Measurements from ENCODE around the gene ANXA1. TPM values are rescaled to one million over a fixed set of nuclear protein-coding genes. Genes with fewer than 3 reads are reported as not detected.
"Not testable (repeated sequence)": the region's sequence is repeated elsewhere in the genome, so short reads cannot be mapped to it uniquely, and the experiment has no call there.

The ANXA1 gene, protein sequence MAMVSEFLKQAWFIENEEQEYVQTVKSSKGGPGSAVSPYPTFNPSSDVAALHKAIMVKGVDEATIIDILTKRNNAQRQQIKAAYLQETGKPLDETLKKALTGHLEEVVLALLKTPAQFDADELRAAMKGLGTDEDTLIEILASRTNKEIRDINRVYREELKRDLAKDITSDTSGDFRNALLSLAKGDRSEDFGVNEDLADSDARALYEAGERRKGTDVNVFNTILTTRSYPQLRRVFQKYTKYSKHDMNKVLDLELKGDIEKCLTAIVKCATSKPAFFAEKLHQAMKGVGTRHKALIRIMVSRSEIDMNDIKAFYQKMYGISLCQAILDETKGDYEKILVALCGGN
- 1,115 TPM for polyA plus RNA-seq (2013, experiment 1 of 2)
- 973 TPM for polyA plus RNA-seq (2013, experiment 2 of 2)

DNA sequence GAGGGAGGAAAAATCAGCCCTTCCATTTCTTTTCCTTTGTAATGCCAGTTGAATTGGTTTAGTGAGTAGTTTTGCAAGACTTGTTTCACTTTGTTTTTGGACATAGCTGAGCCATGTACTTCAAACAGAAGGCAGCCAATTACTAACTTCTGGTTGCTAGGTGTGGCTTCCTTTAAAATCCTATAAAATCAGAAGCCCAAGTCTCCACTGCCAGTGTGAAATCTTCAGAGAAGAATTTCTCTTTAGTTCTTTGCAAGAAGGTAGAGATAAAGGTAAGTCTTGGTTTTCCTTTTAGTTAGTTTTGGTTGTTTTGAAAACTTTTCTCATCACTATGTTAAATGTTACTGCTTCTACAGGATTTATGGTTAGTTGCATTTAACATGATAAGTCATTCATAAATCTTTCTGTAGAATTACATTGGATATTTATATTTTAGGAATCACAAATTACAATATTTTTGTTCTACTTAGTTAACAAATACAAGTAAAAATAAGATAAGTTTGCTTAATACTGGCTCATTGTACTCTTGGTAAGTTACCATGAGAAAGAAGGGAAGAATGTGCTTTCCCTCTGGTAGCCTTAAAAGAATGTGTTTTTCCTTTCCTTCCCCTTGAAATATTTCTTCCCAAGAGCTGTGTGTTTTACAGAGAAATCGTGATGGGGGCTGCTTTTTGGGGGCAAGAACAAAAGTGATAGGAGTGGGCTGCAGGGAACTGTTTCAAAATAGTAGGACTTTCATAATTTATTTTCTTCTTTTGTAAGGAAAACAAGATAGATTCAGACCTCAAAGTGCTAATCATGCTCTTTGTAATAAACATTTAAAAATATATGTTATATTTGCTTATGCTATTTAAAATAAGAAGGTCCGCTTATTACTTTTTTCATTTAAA lies at the start of gene ANXA1:
TSS of gene ANXA1 (plus strand) at position 213 of the 890 bp plus-strand sequence. CDS start 6,671 bp downstream, outside the sequence.
- WGBS, 2 experiments (ENCODE audit: insufficient coverage in 2 of 2): no CpG with 5 or more reads among the region's 2 CpGs
- peak within 1 kb of the TSS; percentile 95 for H3K27ac ChIP-seq (ENCODE audit: low read depth, low read length, severe bottlenecking)
- H3K4me1 ChIP-seq (ENCODE audit: control insufficient read depth, insufficient read depth, low read length, poor library complexity, severe bottlenecking): peaks cover 23% of the 10 kb centered on the region
- no peaks in the 10 kb centered on the region for H3K9me3 ChIP-seq (ENCODE audit: control insufficient read depth, low read length)
- H3K36me3 ChIP-seq (ENCODE audit: control insufficient read depth, insufficient read depth, low read length): peaks cover 20% of the 10 kb centered on the region
- H3K4me3 ChIP-seq (ENCODE audit: extremely low read depth, insufficient read depth, low read length, poor library complexity, severe bottlenecking): peak within 1 kb of the TSS; percentile 72

DNA sequence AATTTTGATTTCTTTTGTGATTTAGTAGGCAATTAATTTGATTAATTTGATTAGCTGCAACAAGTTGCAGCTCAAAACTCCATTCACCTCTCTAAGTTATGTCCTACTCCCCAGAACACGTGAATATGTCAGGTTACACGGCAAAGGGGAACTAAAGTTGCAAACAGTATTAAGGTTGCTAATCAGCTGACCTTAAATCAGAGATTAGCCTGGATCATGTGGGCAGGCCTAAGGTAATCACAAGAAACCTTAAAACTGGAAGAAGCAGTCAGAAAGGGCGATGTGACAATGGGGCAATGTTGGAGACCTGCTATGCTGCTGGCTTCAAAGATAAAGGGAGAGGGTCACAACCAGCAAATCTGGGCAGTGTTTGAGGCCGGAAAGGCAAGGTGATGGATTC lies 47.3 kb upstream of the ANXA1 start:
- WGBS, 2 experiments (ENCODE audit: insufficient coverage in 2 of 2): 86 to 89% methylated on average over 3 to 4 of the region's 4 CpGs
- H3K4me1 ChIP-seq (ENCODE audit: control insufficient read depth, insufficient read depth, low read length, poor library complexity, severe bottlenecking): no peaks in the 10 kb centered on the region
- H3K4me3 ChIP-seq (ENCODE audit: extremely low read depth, insufficient read depth, low read length, poor library complexity, severe bottlenecking): no peak overlapping the region
- H3K27ac ChIP-seq (ENCODE audit: low read depth, low read length, severe bottlenecking): no peak overlapping the region
- H3K9me3 ChIP-seq (ENCODE audit: control insufficient read depth, low read length): no peaks in the 10 kb centered on the region
- H3K36me3 ChIP-seq (ENCODE audit: control insufficient read depth, insufficient read depth, low read length): no peaks in the 10 kb centered on the region

DNA sequence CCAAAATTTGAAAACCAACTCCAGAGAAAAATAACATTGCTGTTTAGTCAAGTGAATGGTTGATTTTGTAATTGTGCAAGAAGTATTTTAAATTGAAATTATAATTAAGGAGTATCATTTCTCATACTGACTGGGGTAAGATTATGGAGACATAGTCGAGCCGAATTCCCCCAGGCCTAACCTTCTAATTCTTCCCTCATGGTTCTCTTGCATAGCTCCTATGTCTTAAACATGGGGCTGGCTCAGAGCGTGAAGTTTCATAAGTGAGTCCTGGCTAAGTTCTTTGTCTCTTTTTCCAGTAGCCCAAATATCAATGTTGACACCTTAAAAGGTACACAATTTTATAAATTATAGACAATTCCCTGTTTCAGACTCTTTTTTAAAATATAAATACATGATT lies 46.7 kb upstream of the ANXA1 start:
- Histone ChIP-seq H3K4me3 (ENCODE audit: extremely low read depth, insufficient read depth, low read length, poor library complexity, severe bottlenecking) (no peak overlapping the region), H3K9me3 (ENCODE audit: control insufficient read depth, low read length) (no peaks in the 10 kb centered on the region), H3K36me3 (ENCODE audit: control insufficient read depth, insufficient read depth, low read length) (no peaks in the 10 kb centered on the region), H3K4me1 (ENCODE audit: control insufficient read depth, insufficient read depth, low read length, poor library complexity, severe bottlenecking) (no peaks in the 10 kb centered on the region), H3K27ac (ENCODE audit: low read depth, low read length, severe bottlenecking) (no peak overlapping the region)
- 88% methylated on average over 3 of the region's 3 CpGs; no CpG with 5 or more reads in 1 of the 2 experiments for WGBS, 2 experiments (ENCODE audit: insufficient coverage in 2 of 2)

DNA sequence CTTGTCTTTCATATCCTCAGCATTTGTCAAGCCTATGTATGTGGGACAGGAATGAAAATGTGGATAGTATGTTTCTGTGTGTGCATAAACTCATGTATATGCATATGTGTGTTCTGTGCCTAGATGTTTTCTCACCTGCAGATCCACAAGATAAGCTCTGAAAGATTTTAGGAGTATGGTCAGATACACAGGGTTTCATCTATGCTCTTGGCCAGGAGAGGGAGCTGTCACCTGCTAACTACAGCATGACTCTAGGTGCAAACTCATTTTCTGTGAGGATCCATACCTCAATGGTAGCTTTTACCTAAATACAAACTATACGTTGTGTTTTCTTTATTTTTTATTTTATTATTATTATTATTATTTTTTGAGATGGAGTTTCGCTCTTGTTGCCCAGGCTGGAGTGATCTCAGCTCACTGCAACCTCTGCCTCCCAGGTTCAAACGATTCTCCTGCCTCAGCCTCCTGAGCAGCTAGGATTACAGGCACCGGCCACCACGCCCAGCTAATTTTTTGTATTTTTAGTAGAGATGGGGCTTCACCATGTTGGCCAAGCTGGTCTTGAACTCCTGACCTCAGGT lies 44.1 kb upstream of the ANXA1 start:
- not testable (repeated sequence) for H3K36me3 ChIP-seq (ENCODE audit: control insufficient read depth, insufficient read depth, low read length); H3K4me1 ChIP-seq (ENCODE audit: control insufficient read depth, insufficient read depth, low read length, poor library complexity, severe bottlenecking); H3K4me3 ChIP-seq (ENCODE audit: extremely low read depth, insufficient read depth, low read length, poor library complexity, severe bottlenecking); H3K9me3 ChIP-seq (ENCODE audit: control insufficient read depth, low read length); H3K27ac ChIP-seq (ENCODE audit: low read depth, low read length, severe bottlenecking)
- WGBS, 2 experiments (ENCODE audit: insufficient coverage in 2 of 2): no CpG with 5 or more reads among the region's 5 CpGs

DNA sequence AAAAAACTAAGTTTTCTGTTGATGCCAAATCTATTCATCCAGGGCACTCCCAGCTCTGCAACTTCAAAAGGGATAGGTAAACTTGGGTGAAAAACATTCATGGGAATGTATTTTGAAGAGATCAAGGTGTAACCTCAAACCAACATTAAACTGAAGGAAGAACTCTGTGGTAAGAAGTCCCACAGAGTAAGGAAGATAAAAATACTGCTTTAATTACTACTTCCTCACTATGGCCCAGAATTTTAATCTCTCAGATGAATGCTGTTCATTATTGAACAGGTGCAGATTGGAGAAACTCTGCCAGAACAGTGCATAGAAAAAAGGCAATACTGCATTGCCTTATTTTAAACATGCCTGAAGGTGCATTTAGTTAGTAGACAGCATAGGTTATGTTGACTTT lies 37.6 kb upstream of the ANXA1 start:
- Histone ChIP-seq H3K4me1 (ENCODE audit: control insufficient read depth, insufficient read depth, low read length, poor library complexity, severe bottlenecking) (peaks cover 6% of the 10 kb centered on the region), H3K9me3 (ENCODE audit: control insufficient read depth, low read length) (no peaks in the 10 kb centered on the region), H3K27ac (ENCODE audit: low read depth, low read length, severe bottlenecking) (no peak overlapping the region), H3K36me3 (ENCODE audit: control insufficient read depth, insufficient read depth, low read length) (no peaks in the 10 kb centered on the region), H3K4me3 (ENCODE audit: extremely low read depth, insufficient read depth, low read length, poor library complexity, severe bottlenecking) (no peak overlapping the region)

DNA sequence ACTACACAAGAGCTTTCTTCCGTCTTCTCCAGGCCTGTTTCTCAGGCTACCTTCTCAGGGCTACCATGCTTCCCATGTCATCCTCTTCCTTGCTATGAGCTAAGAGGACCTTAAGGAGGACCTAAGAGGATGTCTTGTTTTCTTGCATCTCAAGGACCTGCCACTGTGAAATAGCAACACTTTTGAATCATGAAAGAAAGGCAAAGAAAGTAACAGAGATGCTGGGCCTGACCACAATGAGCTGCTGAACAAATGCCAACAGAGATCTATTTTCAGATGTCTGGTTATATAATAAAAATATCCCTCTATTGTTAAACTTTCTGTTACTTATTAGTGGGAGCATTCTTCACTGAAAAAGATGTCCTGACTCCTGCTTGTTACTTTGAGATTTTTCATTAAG lies 36.7 kb upstream of the ANXA1 start:
- Histone ChIP-seq H3K4me1 (ENCODE audit: control insufficient read depth, insufficient read depth, low read length, poor library complexity, severe bottlenecking) (peaks cover 6% of the 10 kb centered on the region), H3K4me3 (ENCODE audit: extremely low read depth, insufficient read depth, low read length, poor library complexity, severe bottlenecking) (no peak overlapping the region), H3K36me3 (ENCODE audit: control insufficient read depth, insufficient read depth, low read length) (no peaks in the 10 kb centered on the region), H3K27ac (ENCODE audit: low read depth, low read length, severe bottlenecking) (no peak overlapping the region), H3K9me3 (ENCODE audit: control insufficient read depth, low read length) (no peaks in the 10 kb centered on the region)
- WGBS, 2 experiments (ENCODE audit: insufficient coverage in 2 of 2): 89 to 100% methylated on average over 1 of the region's 1 CpG

DNA sequence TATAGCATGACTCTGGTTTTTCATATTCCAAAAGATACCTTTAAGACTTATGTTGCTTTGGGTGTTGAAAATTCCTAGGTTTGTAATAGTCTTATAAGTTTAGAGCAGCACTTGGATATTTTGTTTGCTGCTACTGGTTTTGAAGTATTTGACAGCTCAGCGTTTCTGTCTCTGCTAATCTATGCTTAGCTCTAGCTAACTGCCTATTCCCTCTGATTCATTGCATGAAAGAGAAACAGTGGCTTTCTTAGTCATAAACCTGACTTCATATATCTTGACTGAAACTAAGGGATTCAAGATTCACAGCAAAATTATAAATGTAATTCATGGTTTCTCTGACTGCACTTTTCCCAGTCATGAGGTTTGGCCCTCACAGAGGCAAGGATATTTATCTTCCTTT lies 35.6 kb upstream of the ANXA1 start:
- Histone ChIP-seq H3K4me1 (ENCODE audit: control insufficient read depth, insufficient read depth, low read length, poor library complexity, severe bottlenecking) (peaks cover 6% of the 10 kb centered on the region), H3K4me3 (ENCODE audit: extremely low read depth, insufficient read depth, low read length, poor library complexity, severe bottlenecking) (no peak overlapping the region), H3K27ac (ENCODE audit: low read depth, low read length, severe bottlenecking) (no peak overlapping the region), H3K9me3 (ENCODE audit: control insufficient read depth, low read length) (no peaks in the 10 kb centered on the region), H3K36me3 (ENCODE audit: control insufficient read depth, insufficient read depth, low read length) (no peaks in the 10 kb centered on the region)
- no CpG with 5 or more reads among the region's 1 CpG for WGBS, 2 experiments (ENCODE audit: insufficient coverage in 2 of 2)

DNA sequence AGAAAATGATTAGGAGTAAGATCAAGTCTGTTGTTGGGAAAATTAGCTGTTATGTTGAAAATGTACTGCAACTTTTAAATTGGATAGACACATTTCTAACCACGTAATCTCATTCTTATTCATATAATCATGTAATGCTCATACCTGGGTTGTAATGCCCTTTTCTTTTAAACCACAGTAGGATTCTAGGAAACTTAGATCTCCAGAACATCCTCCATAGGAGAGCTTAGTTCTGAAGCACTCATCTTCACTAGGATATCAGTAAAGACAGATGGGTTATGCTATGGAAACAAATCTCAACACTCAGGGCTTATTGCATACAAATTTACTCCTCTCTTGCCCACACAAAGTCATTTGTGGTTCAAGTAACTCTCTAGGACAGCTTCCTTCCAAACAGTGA lies 34.8 kb upstream of the ANXA1 start:
- WGBS, 2 experiments (ENCODE audit: insufficient coverage in 2 of 2): no CpG with 5 or more reads among the region's 1 CpG
- H3K4me3 ChIP-seq (ENCODE audit: extremely low read depth, insufficient read depth, low read length, poor library complexity, severe bottlenecking): no peak overlapping the region
- H3K4me1 ChIP-seq (ENCODE audit: control insufficient read depth, insufficient read depth, low read length, poor library complexity, severe bottlenecking): peaks cover 6% of the 10 kb centered on the region
- no peaks in the 10 kb centered on the region for H3K9me3 ChIP-seq (ENCODE audit: control insufficient read depth, low read length)
- H3K27ac ChIP-seq (ENCODE audit: low read depth, low read length, severe bottlenecking): no peak overlapping the region
- H3K36me3 ChIP-seq (ENCODE audit: control insufficient read depth, insufficient read depth, low read length): no peaks in the 10 kb centered on the region

DNA sequence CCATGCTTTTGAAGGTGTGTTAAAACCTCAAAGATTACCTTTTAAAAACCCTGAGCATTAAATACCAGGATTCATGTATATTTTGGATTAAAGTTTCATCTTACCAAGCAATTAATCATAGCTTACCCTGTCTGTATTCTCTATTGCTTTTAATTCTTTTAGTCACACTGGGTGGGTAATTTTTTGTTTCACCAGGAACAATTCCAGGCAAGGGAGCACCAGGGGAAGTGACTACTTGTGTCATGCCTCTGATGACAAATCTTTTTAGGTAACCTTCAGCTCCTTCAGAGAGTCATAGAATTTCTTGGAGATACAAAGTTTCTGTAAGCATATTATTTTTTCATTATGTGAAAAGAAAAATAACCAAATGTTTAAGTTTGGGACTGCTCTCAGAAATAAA lies 33.4 kb upstream of the ANXA1 start:
- Histone ChIP-seq H3K9me3 (ENCODE audit: control insufficient read depth, low read length) (no peaks in the 10 kb centered on the region), H3K36me3 (ENCODE audit: control insufficient read depth, insufficient read depth, low read length) (no peaks in the 10 kb centered on the region), H3K4me3 (ENCODE audit: extremely low read depth, insufficient read depth, low read length, poor library complexity, severe bottlenecking) (no peak overlapping the region), H3K27ac (ENCODE audit: low read depth, low read length, severe bottlenecking) (no peak overlapping the region), H3K4me1 (ENCODE audit: control insufficient read depth, insufficient read depth, low read length, poor library complexity, severe bottlenecking) (peaks cover 6% of the 10 kb centered on the region)

DNA sequence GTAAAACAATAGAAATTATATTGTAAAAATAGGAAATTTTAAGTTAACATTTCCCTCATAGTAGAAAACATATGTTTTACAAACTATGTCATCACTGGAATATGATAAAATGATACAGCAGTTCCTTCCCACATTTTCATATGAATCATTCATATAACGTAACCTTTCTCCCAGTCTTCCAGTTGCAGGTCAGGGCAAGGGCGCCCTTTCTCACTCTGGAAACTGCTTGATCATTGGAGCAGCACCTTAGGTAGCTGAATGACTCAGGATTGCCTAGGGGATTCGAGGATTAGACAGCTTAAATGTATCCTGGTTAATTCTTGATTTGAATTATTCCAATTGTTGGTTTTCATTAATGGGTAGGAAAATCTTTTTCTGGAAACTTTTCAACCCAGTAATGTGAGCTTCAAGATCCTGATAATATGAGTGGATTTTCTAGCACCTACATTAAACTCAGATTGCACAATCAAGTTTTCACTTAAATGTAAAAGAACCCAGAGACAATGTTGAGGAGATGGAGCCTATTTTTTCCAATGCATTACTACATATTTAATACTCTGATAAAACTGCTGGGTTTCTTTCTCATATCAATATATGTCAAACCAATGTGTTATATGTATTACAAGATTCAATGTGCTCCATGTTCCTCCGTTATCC lies 32.6 kb upstream of the ANXA1 start:
- Histone ChIP-seq H3K36me3 (ENCODE audit: control insufficient read depth, insufficient read depth, low read length) (no peaks in the 10 kb centered on the region), H3K9me3 (ENCODE audit: control insufficient read depth, low read length) (no peaks in the 10 kb centered on the region), H3K4me3 (ENCODE audit: extremely low read depth, insufficient read depth, low read length, poor library complexity, severe bottlenecking) (no peak overlapping the region), H3K4me1 (ENCODE audit: control insufficient read depth, insufficient read depth, low read length, poor library complexity, severe bottlenecking) (peaks cover 6% of the 10 kb centered on the region), H3K27ac (ENCODE audit: low read depth, low read length, severe bottlenecking) (no peak overlapping the region)
- 71 to 86% methylated on average over 1 to 2 of the region's 4 CpGs for WGBS, 2 experiments (ENCODE audit: insufficient coverage in 2 of 2)

All from mesodermal cell (in vitro differentiated cells).